Urinary bladder (tissue), 4 donors: ENCODE measurements around the gene HSPA2. TPM values are rescaled to one million over a fixed set of nuclear protein-coding genes. Genes with fewer than 3 reads are reported as not detected.

Experiments
- DNase-seq: peaks from one replicate; pipeline ENCODE4 v3.0.0-alpha.2; 2015; ENCODE audit errors: extremely low spot score
- H3K27ac ChIP-seq: one replicate; pipeline ENCODE4 v1.5.1; 2013; ENCODE audit warnings: low read depth, mild to moderate bottlenecking, moderate library complexity
- H3K36me3 ChIP-seq: one replicate; pipeline ENCODE4 v1.6.1; 2013; ENCODE audit warnings: mild to moderate bottlenecking, moderate library complexity; ENCODE audit not compliant: insufficient read depth
- H3K4me1 ChIP-seq: one replicate; pipeline ENCODE4 v1.6.1; 2013; ENCODE audit warnings: mild to moderate bottlenecking, moderate library complexity; ENCODE audit not compliant: insufficient read depth
- H3K4me3 ChIP-seq: one replicate; pipeline ENCODE4 v1.5.1; 2013; ENCODE audit warnings: low read depth, low read length
- WGBS: extraction: QIAGEN DNeasy Blood & Tissue Kit; methylation state at CpG from one replicate; pipeline ENCODE4 v1.1.7; 2013; 5-methylcytosine and 5-hydroxymethylcytosine counted together
- polyA plus RNA-seq: library from polyadenylated mRNA; stranded (reverse); fragments of 200-250 nt; gene quantifications from one replicate; pipeline ENCODE4 v1.2.3, GENCODE V29; 2013
- total RNA-seq: library from RNA; depleted of rRNA; stranded (reverse); fragments of >200 nt; gene quantifications from one replicate; pipeline ENCODE4 v1.2.3, GENCODE V29; 2014
- donor health status: healthy with polysubstance abuse.
- donor health status: healthy.

Gene HSPA2
- total and polyA plus RNA-seq, 2 donors = 50.8 to 124 TPM

GRCh38 chr14:64522591-64523355, 17.8 kb upstream of the HSPA2 start:
- H3K36me3 ChIP-seq = no peaks in the 10 kb centered on the region
- 88% methylated on average over 9 of the region's 9 CpGs for WGBS
- no peak overlapping the region for H3K4me3 ChIP-seq
- H3K27ac ChIP-seq = no peak overlapping the region
- H3K4me1 ChIP-seq = no peaks in the 10 kb centered on the region
- DNase-seq = no peak

- Histone ChIP-seq H3K4me1 (no peaks in the 10 kb centered on the region), H3K27ac (no peak overlapping the region), H3K4me3 (no peak overlapping the region), H3K36me3 (peaks cover 1% of the 10 kb centered on the region)
- WGBS = 89% methylated on average over 2 of the region's 2 CpGs
- no peak for DNase-seq
Observed at GRCh38 chr14:64525354-64525753, 15.2 kb upstream of the HSPA2 start.

- H3K27ac ChIP-seq = no peak overlapping the region
- H3K4me1 ChIP-seq = no peaks in the 10 kb centered on the region
- no peak overlapping the region for H3K4me3 ChIP-seq
- 66% methylated on average over 2 of the region's 2 CpGs for WGBS
- H3K36me3 ChIP-seq = peaks cover 1% of the 10 kb centered on the region
- DNase-seq = no peak
Observed at GRCh38 chr14:64531567-64531966, 9.0 kb upstream of the HSPA2 start.

DNA sequence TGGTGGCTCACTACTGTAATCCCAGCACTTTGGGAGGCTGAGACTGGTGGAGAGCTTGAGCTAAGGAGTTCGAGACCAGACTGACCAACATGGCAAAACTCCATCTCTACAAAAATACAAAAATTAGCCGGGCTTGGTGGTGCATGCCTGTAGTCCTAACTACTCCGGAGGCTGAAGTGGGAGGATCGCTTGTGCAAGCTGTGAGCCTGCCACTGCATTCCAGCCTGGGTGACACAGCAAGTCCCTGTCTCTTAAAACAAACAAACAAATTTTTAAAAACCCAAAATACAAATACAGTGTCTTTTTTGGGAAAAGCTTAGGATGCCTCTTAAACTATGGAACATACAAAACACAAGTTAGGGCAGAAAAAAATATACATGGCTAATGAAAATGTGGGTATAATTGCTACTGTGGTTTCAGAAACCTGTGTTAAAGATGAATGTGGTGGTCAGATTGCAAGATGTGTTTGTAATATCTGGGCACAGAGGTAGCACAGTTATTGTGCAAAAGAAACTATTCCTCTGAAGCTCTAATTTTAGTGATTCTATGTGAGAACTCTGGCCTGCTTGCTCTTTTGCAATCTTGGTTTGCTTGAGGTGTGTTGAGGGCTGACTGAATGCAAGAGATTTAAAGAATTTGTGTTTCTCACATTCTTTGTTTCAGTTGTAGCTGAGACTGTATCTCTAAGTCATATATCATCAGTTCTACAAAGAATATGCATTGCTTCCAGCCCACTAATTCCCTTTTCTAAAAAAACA, 3.9 kb upstream of the HSPA2 start:
- WGBS = 86% methylated on average over 4 of the region's 4 CpGs
- Histone ChIP-seq H3K36me3 (no peaks in the 10 kb centered on the region), H3K4me1 (no peaks in the 10 kb centered on the region), H3K4me3 (no peak overlapping the region), H3K27ac (no peak overlapping the region)
- DNase-seq = no peak

- Histone ChIP-seq H3K4me1 (no peaks in the 10 kb centered on the region), H3K36me3 (no peaks in the 10 kb centered on the region), H3K4me3 (peak overlapping the region; percentile 2), H3K27ac (no peak overlapping the region)
- DNase-seq = no peak
- 15% methylated on average over 73 of the region's 73 CpGs for WGBS
Observed at GRCh38 chr14:64541261-64541971, 875 bp downstream of the HSPA2 start.

DNA sequence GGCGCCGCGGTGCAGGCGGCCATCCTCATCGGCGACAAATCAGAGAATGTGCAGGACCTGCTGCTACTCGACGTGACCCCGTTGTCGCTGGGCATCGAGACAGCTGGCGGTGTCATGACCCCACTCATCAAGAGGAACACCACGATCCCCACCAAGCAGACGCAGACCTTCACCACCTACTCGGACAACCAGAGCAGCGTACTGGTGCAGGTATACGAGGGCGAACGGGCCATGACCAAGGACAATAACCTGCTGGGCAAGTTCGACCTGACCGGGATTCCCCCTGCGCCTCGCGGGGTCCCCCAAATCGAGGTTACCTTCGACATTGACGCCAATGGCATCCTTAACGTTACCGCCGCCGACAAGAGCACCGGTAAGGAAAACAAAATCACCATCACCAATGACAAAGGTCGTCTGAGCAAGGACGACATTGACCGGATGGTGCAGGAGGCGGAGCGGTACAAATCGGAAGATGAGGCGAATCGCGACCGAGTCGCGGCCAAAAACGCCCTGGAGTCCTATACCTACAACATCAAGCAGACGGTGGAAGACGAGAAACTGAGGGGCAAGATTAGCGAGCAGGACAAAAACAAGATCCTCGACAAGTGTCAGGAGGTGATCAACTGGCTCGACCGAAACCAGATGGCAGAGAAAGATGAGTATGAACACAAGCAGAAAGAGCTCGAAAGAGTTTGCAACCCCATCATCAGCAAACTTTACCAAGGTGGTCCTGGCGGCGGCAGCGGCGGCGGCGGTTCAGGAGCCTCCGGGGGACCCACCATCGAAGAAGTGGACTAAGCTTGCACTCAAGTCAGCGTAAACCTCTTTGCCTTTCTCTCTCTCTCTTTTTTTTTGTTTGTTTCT, 1.7 kb downstream of the HSPA2 start:
- Histone ChIP-seq H3K4me3 (peak overlapping the region; percentile 33), H3K27ac (no peak overlapping the region), H3K4me1 (no peaks in the 10 kb centered on the region), H3K36me3 (no peaks in the 10 kb centered on the region)
- 6% methylated on average over 61 of the region's 61 CpGs for WGBS
- no peak for DNase-seq

- no peak overlapping the region for H3K27ac ChIP-seq
- no peaks in the 10 kb centered on the region for H3K36me3 ChIP-seq
- no peaks in the 10 kb centered on the region for H3K4me1 ChIP-seq
- no peak for DNase-seq
- WGBS = 37% methylated on average over 4 of the region's 4 CpGs
- peak overlapping the region; percentile 33 for H3K4me3 ChIP-seq
Observed at GRCh38 chr14:64542836-64543201, 2.3 kb downstream of the HSPA2 start.

- Histone ChIP-seq H3K27ac (no peak overlapping the region), H3K4me3 (no peak overlapping the region), H3K4me1 (no peaks in the 10 kb centered on the region), H3K36me3 (no peaks in the 10 kb centered on the region)
- no peak for DNase-seq
- WGBS = 70% methylated on average over 5 of the region's 5 CpGs
Observed at GRCh38 chr14:64544607-64545312, 4.2 kb downstream of the HSPA2 start.

DNA sequence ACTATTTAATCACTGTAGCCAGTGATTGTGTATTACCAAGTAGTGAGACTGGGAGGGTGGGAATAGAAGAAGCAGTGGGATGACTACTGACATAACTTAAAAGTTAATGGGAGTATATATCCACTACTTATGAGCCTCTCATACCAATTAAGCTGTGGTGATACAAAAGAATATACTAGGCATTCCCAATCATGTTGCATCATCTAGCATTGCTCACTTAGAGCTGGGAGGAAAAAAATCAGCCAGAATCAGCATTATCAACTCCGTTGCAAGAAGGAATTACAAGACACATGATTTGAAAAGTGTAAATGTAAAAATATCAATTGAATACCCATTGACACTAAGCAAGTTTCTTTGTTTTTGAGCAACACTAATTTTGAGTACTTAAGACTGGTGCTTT, 8.5 kb downstream of the HSPA2 start:
- WGBS = 81% methylated on average over 1 of the region's 1 CpG
- Histone ChIP-seq H3K4me3 (no peak overlapping the region), H3K27ac (no peak overlapping the region), H3K36me3 (no peaks in the 10 kb centered on the region), H3K4me1 (no peaks in the 10 kb centered on the region)
- DNase-seq = no peak

GRCh38 chr14:64549791-64550620, 9.5 kb downstream of the HSPA2 start, which contains the start of gene PPP1R36:
PPP1R36 (plus strand) TSS chr14:64549961; CDS start chr14:64549998, 37 bp downstream.
- H3K27ac ChIP-seq = no peak within 1 kb of the TSS
- WGBS = 16% methylated on average over 54 of the region's 54 CpGs
- peak within 1 kb of the TSS; percentile 34 for H3K4me3 ChIP-seq
- DNase-seq = no peak
- H3K36me3 ChIP-seq = no peaks in the 10 kb centered on the region
- no peaks in the 10 kb centered on the region for H3K4me1 ChIP-seq

GRCh38 chr14:64550621-64551333, 10.2 kb downstream of the HSPA2 start:
- H3K4me1 ChIP-seq = no peaks in the 10 kb centered on the region

More at GRCh38 chr14:64550621-64551333, 10.2 kb downstream of the HSPA2 start:
- Histone ChIP-seq H3K36me3 (no peaks in the 10 kb centered on the region), H3K4me3 (no peak overlapping the region), H3K27ac (no peak overlapping the region)
- no peak for DNase-seq
- WGBS = 67% methylated on average over 7 of the region's 7 CpGs
